Stimulated activated CD4-positive, alpha-beta T cell treated with anti-CD3 and anti-CD28 coated beads, Interleukin-1b, Interleukin-23, amount 100 ng/mL, for 24 hours (primary cell): ENCODE data around the gene HOXA11.

Experiments
- DNase-seq, 4 experiments: peaks; one replicate each; pipeline ENCODE4 v3.0.0-alpha.2; 2020; ENCODE audit warnings: low read depth in 4 of 4, low spot score in 1 of 4

HOXA11 gene

DNA sequence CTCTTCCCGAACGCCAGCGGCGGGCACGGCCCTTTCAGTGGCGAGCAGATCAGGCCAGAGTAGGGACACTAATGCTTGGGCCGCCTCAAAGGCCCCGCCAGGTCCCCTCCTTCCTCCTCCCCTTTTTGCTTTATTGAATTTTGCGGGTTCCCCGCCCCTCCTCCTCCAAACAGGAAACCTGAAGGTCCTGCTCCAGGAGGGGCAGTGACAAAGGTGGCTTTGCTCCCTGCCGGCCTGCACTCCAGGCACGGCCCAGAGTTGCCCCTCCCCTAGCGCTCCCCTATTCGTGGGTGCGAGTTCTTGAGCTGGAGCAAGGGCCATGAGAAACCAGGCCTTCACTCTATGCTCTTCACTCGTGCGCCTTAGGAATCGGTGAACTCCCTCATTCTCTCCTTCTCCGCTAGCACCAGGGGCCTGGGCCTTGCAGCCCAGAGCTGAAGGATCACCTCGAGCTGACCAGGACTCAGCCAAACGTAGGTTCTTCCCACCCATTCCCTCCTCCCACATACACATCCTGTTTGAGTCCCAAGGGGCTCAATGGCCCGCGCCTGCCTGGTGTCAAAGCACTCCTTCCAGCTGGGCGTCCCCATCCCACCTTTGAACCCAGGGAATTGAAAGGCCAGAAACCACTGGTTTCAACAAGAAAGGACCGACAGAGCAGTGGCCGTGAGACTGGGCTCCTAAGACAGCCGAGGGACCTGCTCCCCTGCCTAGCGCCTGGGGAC is 36.8 kb downstream of the HOXA11 start:
- DNase-seq = no peak

DNA sequence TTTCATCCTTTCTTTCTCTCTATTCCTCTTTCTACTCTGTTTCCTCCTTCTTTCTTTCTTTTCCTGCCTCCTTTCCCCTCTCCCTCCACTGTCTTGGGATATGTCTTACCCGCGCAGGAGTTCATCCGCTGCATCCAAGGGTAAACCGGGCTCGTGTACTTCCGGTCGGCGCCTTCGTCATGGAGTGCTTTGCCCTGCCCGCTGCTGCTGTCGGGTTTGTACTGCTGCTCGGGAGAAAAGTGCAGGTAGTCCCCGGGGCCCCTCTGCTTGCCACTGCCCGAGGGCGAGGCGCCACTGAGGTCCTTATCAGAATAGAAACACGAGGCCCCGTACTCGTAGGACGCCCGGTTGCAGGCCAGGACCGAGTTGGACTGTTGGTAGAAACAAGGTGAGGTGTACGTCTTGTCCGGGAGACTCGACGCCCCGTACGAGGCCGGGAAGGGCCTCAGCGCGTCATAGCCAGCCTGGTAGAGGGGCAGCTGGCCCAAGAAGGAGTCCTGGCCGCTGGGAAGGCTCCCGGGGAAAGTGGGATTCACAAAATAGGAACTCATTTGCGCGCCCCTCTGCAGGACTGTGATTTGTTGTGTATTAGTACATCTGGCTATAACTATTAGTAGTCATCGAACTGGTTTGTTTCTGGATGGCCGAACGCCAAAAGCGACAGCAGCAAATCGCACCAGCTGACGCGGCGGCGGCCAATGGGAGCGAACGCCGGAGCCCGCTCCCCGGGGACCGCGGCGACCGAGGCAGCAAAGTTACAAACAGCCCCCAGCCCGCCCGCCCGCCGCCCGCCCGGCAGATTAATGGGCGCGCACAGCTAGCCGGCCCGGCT is 37.6 kb downstream of the HOXA11 start, which contains the start of gene HOXA6:
Gene HOXA6 (minus strand): TSS at position 576 of the 832 bp plus-strand sequence. CDS start 25 bp downstream, at position 551.
- no peak for DNase-seq

DNA sequence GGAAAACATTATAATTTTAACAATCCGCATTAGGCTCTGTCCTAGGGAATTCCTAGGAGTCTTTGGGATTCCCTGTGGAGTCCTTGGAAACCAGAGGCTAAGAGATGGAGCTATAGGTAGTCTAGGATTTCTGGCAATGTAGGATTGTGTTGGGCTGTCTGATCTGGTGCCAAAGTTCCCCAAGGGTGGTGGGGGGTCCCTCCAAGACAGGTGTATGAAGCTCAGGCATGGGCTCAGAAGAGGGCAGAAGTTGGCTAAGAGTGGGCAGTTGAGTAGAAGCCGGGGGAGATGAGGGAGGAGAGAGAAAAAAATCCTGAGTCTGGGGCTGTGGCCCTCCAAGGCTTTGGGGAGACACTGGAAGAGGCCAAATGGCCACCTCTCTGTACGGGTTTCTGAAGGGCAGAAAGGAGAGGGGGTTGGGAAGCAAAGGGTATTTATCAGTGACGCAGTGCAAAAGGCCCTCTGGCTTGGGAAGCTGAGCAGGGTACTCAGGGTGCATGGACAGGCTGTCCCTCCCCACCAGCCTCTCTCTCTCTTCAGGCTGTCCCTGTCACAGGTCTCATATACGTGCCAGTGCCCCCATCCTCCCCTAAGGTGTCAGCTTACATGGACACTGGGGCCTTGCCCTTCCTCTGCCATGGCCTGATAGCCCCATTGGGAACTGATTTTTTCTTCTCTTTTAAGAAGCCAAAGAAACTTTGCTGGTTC is 38.4 kb downstream of the HOXA11 start:
- no peak for DNase-seq

DNA sequence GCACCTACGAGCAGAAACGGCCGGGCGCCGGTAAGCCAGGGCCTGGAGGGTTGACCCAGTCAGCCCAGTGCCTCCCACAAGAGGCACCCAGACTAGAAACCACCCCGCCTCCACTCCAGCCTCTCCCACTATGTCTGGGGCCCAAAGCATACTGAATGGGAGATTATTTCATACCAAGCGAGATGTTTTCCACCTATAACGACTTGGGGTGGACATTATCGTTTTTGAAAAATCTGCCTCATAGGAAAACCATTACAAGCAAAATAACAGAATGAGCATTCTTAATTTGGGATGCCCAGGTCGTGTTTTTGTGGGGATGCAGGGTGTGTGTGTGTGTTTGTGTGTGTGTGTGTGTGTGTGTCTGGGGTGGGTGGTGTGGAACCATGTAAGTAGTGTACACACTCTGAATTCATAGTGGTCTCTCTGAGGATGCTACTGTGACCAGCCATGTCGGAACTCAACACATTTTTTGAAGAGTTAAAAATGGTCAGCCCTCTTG is 39.1 kb downstream of the HOXA11 start:
- DNase-seq = no peak

DNA sequence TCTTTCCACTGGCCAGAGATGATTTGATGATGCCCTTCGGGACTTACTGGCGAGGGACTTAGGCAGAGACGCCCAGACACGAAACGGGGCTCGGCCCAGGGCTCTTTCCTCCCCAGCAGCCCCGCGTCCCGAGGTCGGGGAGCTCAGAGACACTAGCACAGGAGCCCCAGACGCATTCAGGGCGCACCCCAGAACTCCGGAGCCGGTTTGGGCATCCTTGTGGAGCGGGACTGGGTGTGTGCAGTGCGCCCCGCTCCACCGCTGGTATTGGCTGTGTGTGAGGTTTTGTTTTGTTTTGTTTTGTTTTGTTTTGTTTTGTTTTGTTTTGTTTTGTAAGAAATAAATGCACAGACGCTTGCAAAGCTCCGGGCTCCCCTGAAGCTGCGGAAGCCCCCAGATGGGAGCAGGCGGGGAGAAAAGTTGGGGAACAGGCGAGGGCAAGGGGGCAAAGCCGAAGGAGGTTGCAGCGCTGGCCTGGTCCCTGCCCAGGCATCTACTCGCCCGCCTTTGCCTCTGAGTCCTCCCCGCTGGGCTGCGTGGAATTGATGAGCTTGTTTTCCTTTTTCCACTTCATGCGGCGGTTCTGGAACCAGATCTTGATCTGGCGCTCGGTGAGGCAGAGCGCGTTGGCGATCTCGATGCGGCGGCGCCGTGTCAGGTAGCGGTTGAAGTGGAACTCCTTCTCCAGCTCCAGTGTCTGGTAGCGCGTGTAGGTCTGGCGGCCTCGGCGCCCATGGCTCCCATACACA is 39.7 kb downstream of the HOXA11 start:
- DNase-seq = no peak

DNA sequence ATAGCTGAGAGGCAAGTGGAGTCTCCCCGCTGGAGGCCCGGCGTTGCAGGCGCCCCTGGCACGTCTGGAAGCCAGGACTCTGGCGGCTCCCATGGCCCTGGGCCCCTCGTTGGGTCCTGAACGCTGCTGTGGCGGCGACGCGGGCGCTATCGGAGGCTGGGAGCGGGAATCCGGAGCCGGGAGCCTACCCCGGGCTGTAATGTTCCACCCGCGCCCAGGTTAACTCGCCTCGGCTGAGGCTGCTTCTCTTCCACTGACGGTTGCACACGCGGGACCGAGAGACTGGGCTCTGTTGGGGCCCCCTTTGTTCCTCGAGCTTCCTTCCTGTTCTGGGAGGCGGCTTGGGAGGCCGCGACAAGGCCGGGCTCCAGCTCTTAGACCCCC is 40.3 kb downstream of the HOXA11 start:
- DNase-seq = no peak

DNA sequence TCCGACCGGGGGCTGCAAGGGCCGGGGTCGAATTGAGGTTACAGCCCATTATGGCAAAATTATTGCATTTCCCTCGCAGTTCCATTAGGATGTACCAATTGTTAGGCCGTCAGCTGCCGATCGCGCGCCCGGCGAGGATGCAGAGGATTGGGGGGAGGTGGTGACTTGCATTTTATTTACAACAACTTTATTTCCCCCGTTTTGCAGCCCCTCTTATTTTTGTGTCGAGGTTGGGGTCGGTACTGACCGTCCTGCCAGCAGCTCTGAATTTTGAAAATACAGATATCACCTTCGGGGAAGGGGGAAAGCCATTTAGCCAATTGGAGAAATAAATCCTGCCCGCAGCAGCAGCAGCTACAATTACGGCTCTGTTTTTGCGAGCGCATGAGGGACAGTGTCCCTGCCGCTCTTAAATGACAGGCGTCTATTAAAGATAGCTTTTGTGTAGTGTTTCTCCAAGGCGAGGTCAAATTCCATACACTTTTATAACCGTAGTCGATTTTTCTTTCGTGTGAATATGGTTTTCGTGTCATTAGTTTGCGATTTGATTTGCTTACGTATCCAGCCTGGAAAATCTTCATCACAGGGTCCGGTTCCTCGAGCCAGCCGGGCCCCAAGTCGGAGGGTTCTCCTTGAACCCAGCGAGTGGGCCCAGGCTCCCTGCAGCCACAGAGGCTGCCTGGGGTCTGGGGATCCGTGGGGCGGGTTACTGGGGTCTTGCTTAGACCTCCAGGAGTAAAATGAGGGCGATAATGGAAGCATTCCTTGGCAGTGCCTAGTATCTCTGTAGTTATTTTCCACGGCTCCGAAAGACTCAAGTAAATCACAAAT is 40.9 kb downstream of the HOXA11 start:
- no peak for DNase-seq

DNA sequence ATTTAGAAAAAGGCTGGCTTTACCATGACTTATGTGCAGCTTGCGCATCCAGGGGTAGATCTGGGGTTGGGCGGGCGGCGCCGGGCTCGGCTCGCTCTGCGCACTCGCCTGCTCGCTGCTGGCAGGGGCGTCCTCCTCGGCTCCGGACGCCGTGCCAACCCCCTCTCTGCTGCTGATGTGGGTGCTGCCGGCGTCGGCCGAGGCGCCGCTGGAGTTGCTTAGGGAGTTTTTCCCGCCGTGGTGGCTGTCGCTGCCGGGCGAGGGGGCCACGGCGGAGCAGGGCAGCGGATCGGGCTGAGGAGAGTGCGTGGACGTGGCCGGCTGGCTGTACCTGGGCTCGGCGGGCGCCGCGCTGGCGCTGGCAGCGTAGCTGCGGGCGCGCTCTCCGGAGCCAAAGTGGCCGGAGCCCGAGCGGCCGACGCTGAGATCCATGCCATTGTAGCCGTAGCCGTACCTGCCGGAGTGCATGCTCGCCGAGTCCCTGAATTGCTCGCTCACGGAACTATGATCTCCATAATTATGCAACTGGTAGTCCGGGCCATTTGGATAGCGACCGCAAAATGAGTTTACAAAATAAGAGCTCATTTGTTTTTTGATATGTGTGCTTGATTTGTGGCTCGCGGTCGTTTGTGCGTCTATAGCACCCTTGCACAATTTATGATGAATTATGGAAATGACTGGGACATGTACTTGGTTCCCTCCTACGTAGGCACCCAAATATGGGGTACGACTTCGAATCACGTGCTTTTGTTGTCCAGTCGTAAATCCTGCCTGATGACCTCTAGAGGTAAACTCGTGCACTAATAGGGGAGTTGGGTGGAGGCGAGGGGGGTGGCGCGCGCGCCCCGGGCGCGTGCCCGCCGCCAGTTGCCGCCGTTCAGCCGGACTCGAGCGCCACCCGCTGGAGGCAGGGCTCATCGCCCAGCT is 41.7 kb downstream of the HOXA11 start, which contains the start of gene HOXA5:
Gene HOXA5 (minus strand): TSS at position 659 of the 927 bp plus-strand sequence. CDS start 74 bp downstream, at position 585.
- DNase-seq = no peak

DNA sequence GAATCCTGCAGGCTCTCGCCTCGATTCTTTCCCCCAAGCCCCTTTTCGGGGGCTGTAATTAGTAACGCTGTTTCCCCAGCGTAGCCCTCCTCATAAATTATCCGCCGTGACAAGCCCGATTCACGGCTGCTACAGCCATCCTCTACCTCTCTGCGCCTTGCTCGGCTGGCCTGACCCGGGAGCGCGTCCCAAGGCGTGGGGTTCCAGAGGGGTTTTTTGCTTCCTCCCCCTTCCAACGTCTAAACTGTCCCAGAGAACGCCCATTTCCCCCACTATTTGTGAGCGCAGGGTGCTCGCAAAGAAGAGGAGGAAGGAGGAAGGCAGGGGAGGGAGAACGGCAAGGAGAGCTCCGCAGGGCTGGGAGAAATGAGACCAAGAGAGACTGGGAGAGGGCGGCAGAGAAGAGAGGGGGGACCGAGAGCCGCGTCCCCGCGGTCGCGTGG is 42.4 kb downstream of the HOXA11 start:
- no peak for DNase-seq

DNA sequence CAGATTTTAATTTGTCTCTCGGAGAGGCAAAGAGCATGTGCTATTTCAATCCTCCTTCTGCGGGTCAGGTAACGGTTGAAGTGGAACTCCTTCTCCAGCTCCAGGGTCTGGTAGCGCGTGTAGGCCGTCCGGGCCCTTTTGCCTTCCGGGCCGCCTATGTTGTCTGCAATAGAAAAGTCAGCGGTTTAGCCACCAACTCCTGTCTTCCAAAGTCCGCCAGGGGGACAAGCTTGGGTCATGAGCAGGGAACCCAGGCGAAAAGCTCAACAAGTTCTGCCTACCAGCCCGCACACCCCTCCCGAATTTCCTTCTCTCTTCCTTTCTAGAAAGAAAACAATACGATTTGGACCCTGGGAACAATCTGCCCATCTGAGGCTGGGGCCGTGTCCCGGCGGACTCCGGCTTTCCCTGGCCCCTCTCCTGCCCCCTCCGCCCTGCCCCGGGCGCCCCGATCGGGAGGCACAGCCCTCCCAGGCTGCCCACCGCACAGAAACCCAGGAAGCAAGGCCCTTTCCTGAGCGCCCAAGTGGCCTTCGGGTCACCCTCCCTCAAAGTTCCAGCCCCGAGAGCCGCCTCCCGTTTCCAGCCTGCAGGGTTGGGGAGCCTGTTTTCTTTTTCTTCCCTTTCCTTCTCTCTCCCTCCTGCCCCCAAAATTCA is 43.0 kb downstream of the HOXA11 start:
- no peak for DNase-seq

DNA sequence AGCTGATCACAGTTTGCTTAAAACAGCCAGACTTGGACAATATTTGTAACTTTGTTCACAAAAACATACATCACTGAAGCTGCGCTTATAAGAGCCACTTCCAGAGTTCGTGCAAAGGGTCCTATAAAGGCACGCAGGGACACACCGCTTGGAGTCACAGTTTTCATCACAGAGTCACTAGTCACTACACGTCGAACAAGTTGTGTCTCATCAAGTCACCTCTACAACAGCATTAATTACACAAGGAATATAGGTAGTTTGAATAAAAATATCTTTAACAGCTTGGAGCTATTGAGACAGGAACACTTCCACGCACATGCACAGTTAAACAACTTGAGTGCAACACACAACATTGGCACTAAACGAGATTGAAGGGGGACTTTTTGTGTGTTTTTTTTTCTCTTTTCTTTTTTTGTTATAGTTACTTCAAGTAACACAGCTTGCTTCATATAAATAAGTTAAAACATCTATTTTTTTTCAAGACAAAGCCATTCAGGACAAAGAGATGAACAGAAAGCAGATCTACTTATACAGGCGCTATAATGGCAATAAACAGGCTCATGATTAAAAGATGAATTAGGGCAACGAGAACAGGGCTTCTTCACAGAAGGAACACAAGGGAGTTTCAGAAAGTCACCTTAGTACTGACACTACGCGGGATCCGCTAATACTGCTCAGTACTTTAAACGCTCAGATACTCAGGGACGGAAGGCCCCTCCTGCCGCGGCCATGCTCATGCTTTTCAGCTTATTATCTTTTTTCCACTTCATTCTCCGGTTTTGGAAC is 43.7 kb downstream of the HOXA11 start:
- DNase-seq = no peak

DNA sequence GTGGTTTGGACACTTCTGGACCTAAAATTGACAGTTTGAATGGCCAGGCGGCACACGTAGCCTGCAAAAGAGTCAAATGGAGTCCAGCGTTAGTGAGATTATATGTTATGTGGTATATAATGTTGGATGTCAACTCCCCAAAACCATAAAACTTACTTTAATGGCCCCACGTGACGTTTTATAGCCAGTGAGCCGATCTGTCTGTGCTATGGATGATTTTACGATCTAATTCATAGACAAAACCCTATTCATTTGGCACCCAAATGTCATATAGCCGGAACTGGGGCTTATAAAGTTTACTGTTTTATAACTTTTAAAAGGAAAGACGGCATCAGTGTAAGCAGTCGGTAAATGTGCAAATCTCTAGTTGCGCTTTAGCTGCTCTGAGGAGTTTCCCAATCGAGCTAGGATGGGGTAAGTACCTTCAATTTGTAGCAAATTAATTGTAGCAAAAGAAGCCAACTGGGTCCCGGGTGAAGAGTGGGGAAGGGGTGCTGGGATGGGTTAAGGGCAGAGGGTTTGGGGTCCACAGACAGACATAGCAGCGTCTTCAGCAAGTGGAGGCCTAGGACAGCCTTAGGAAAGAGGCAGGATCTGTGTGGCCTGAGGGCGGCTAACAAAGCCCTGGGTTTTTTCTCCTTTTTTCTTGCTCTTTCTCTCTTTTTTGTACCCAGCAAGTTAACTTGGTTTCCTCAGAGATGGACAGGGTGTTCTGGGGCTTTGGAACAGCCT is 44.7 kb downstream of the HOXA11 start:
- DNase-seq = no peak

DNA sequence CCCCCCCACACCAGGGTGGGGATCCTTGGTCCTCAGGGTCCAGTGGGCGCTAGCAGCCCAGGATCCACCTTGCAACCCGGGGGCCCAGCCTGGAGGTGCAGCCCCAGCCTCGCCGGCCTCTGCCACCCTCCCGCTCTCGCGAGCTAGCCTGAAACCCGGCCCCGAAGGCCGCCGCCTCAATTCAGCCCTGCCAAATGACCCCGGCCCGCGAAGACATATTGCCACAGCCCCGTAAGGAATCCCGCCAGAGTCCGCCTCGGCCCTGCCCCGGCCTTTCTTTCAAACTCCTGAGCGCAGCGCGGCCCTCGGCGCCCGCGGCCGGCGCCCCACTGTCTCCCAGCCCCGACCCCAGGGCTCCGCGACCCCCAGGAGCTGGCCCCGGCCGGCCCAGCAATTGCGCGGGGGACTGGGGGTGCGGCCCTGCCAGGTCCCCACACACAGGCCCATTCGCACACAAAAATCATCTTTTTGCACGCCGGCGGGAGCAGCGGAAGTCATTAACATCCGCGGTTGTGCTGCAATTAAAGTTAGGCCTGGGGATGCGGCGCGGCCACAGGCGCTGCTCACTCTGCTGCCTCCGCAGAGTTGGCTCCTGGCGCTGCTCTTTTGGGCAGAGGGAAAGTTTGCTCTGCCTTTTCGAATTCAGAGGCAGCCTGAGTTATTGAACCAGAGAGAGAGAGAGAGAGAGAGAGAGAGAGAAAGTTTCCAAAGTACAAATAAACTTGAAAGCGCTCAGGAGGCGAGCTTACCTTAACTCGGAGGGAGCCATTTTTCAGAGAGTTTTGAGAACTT is 45.5 kb downstream of the HOXA11 start:
- DNase-seq = no peak

DNA sequence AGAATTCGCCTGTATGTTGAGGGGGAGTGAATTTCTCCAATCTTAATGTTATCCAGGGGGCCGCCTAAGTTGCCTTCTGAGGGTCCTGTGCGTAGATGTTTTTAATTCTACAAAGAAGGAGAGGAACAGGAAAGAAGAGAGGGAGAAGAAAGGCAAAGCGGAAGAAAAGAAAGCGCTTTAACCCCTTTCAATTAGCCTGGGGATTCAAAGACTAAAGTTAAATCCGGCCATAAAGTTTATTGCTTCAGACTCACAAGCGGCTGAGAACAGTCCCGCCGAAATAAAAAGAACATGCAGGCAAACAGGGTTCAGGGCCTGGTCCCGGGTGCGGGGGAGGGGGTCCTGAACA is 46.1 kb downstream of the HOXA11 start:
- DNase-seq = no peak

DNA sequence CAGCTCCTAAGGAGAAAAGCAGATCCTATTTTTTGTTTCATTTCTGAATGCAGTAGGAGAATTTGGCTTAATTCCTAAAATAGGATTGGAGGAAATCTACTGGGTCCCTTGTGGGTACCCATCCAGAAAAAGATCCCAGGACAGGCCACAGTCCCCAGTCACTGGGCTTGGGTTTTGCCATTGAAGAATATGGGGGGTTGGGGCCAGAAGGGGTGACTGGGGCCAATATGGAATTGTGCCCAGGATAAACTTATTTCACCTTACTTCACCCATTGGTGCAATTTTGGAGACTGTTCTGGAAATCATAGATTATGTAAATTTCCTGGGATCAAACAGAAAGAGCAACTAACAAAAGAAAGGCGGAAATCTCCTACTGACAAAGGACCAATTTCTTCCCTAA is 46.6 kb downstream of the HOXA11 start:
- no peak for DNase-seq
